ENCODE measurements around the gene TMEM163. TPM values are rescaled to one million over a fixed set of nuclear protein-coding genes. Genes with fewer than 3 reads are reported as not detected.

Gene TMEM163
- total and polyA plus RNA-seq, 2 of the 13 experiments (the other 11 are each of a cell fraction or from before 2014, with no cell fraction given): 0.05 TPM; not detected in 1

- H2AFZ ChIP-seq (ENCODE audit: low read length): no peak overlapping the region
- no peaks in the 10 kb centered on the region for H3K79me2 ChIP-seq (ENCODE audit: insufficient read depth, low read length)
- no peaks in the 10 kb centered on the region for H3K4me1 ChIP-seq (ENCODE audit: insufficient read depth, low read length)
- no peaks in the 10 kb centered on the region for H3K9me3 ChIP-seq (ENCODE audit: low read length)
- no peak overlapping the region for H3K4me3 ChIP-seq (replicated peaks in 1 of 3; ENCODE audit: insufficient read depth in 1 of 3, low read depth in 2 of 3, low read length in 3 of 3)
- no peak overlapping the region for H3K27ac ChIP-seq (ENCODE audit: extremely low read length, insufficient read depth, low read length)
- no peak overlapping the region for H3K4me2 ChIP-seq (ENCODE audit: low read depth, low read length)
- intact Hi-C loops (cut with micrococcal nuclease; ENCODE audit: unreplicated experiment) (no loop called here), in situ Hi-C loops (cut with HindIII; ENCODE audit: extremely low pct_ligation_motif_present, low pct_unique_long_range_greater_than_20kb) (no loop called here)
- CTCF ChIA-PET (ENCODE audit: low intra/inter-chr PET ratio, low total read pairs): no interaction called here
- no peaks in the 10 kb centered on the region for H4K20me1 ChIP-seq (ENCODE audit: insufficient read depth, low read length)
- H3K36me3 ChIP-seq (replicated peaks in 1 of 2; ENCODE audit: control insufficient read depth in 1 of 2, insufficient read depth in 2 of 2, low read length in 2 of 2): no peaks in the 10 kb centered on the region
- peaks cover 3 to 46% of the 10 kb centered on the region in 2 experiments; a peak in 4 of 5 replicates for H3K27me3 ChIP-seq (ENCODE audit: control insufficient read depth in 1 of 2, insufficient read depth in 2 of 2, low read length in 2 of 2)
- WGBS (ENCODE audit: low lambda C conversion rate): 11% methylated on average over 13 of the region's 13 CpGs
- DNase-seq (ENCODE audit: low spot score): no peak
- no peak overlapping the region for H3K9ac ChIP-seq (ENCODE audit: insufficient read depth, low read depth, low read length)
- BruUV-seq (replicated peaks): no TSS peak
- ATAC-seq: no peak
- FAIRE-seq: no peak
- POLR2A ChIA-PET: no interaction called here
- TF ChIP-seq HNF1B (CRISPR knock-in tag; IDR thresholded peaks at IDR 0.05): no peak
- TF ChIP-seq BATF2 (CRISPR knock-in tag; IDR thresholded peaks at IDR 0.05): no peak
- TF ChIP-seq ZNF318 (CRISPR knock-in tag; IDR thresholded peaks at IDR 0.05): no peak
- no peak for TF ChIP-seq ZFX (CRISPR knock-in tag; IDR thresholded peaks at IDR 0.05; ENCODE audit: low read depth)
- TF ChIP-seq ZNF512 (CRISPR knock-in tag; IDR thresholded peaks at IDR 0.05): no peak
- no peak for TF ChIP-seq BHLHE40 (IDR thresholded peaks at IDR 0.05; ENCODE audit: low read length)
- no peak for TF ChIP-seq TARDBP (CRISPR knock-in tag; IDR thresholded peaks at IDR 0.05)
- no peak for TF ChIP-seq GRHL1 (CRISPR knock-in tag; conservative IDR thresholded peaks at IDR 0.05)
Measured at GRCh38 chr2:134522496-134523455, 196.0 kb downstream of the TMEM163 start.

Measured in HepG2 (cell line).